Activated T-cell treated with anti-CD3 and anti-CD28 coated beads, Interleukin-2, amount 50 U/mL, for 4 hours (primary cell): ENCODE results near the gene LYPD6B. TPM values are rescaled to one million over a fixed set of nuclear protein-coding genes. Genes with fewer than 3 reads are reported as not detected.
"Not testable (repeated sequence)": the region's sequence is repeated elsewhere in the genome, so short reads cannot be mapped to it uniquely, and the experiment has no call there.

Source experiments
- ATAC-seq, 2 donors: fragments of 200-7000 bp; cut with Tn5 transposase; one replicate each; pipeline ENCODE4 v1.10.0; 2021
- DNase-seq: peaks from one replicate; pipeline ENCODE4 v3.0.0-alpha.2; 2020
- H3K27me3 Mint-ChIP-seq: one replicate; pipeline ENCODE4 v1.8.0; 2021; ENCODE audit warnings: low read depth, mixed read lengths
- H3K36me3 Mint-ChIP-seq: one replicate; pipeline ENCODE4 v1.8.0; 2022; ENCODE audit warnings: mixed read lengths; ENCODE audit not compliant: insufficient read depth
- H3K4me1 Mint-ChIP-seq: one replicate; pipeline ENCODE4 v1.8.0; 2021; ENCODE audit warnings: low read depth, mixed read lengths
- H3K4me3 Mint-ChIP-seq: one replicate; pipeline ENCODE4 v1.8.0; 2021; ENCODE audit warnings: mild to moderate bottlenecking, moderate library complexity, mixed read lengths
- H3K9me3 Mint-ChIP-seq: one replicate; pipeline ENCODE4 v1.8.0; 2021; ENCODE audit warnings: mixed read lengths
- total RNA-seq, 3 donors: library from RNA; stranded (reverse); gene quantifications; one replicate each; pipeline ENCODE4 v1.2.1, GENCODE V29; 2021

LYPD6B gene
- total RNA-seq, 3 donors from 2014 or later, result not detected

DNA sequence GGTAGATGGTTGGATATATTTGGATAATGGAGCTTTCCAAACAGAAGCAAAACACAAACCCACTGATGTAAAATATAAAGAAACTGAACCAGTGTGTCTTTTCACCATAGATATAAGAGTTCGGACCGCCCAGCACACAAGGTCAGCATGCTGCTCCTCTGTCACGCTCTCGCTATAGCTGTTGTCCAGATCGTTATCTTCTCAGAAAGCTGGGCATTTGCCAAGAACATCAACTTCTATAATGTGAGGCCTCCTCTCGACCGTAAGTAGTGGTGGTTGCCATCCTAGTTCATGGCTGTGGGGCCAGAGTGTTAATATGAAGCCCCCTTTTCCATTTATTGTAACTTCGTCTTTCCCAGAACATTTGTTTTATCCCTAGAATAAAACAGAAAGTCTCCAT lies 166.6 kb downstream of the LYPD6B start:
- DNase-seq (no peak), ATAC-seq (no peak)
- Mint-ChIP-seq H3K36me3 (no peaks in the 10 kb centered on the region), H3K27me3 (peaks cover 3% of the 10 kb centered on the region), H3K4me1 (no peaks in the 10 kb centered on the region), H3K4me3 (no peak overlapping the region), H3K9me3 (no peaks in the 10 kb centered on the region)

DNA sequence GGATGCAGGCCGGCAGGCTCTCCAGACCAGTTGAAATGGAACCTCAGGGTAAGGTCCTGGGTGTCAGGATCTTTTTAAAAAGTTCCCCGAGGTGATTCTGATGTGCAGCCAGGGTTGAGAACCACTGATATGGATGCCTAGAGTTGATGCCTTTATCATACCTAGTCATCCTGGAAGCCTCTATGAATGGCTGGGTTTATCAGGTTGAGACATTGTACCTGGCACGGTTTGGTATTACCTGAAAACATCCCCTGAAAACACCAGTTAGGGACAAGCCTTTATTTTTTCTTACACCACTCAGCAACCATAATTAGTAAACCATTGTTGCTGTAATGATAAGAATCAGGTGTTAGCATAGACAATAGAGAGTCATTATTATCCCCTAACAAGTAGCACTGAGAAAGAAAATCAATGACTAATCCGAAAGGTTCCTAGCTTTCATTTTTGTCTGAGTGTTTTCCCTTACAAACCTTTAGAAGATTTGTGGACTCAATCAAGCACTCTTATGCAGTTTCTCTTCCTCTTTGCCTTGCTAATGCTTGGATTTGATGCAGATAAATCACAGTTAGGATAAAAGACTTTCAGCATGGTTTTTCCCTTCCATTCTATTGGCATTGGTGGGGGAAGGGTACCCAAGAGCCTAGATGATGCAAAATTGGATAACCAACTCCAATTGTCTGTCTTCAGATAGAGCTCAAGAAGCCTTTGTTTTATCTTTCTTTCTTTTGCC lies 175.4 kb downstream of the LYPD6B start:
- Mint-ChIP-seq H3K36me3 (no peaks in the 10 kb centered on the region), H3K4me1 (no peaks in the 10 kb centered on the region), H3K27me3 (peaks cover 3% of the 10 kb centered on the region), H3K9me3 (no peaks in the 10 kb centered on the region), H3K4me3 (no peak overlapping the region)
- no peak for DNase-seq
- no peak for ATAC-seq

DNA sequence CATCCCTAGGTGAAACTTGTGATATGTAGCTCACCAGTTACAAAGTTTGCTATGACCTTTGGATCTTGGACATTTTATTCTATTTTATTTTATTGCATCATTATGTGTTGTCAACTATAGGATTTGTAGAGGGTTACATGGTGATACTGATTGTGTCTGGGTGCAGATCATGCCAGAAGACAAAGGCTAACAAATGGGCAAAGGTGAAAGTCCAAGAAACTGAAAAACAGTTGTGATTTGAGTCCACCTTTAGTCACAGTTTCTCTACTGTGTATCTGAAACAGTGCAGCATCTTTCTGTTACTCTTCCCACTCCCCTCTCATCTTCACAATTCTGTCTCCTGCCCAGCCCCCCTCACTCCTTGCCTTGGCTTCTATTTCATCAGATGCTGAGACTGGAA lies 180.0 kb downstream of the LYPD6B start:
- peaks cover 1% of the 10 kb centered on the region for H3K27me3 Mint-ChIP-seq
- H3K4me3 Mint-ChIP-seq, result no peak overlapping the region
- H3K4me1 Mint-ChIP-seq, result no peaks in the 10 kb centered on the region
- no peak for ATAC-seq
- no peaks in the 10 kb centered on the region for H3K36me3 Mint-ChIP-seq
- H3K9me3 Mint-ChIP-seq, result no peaks in the 10 kb centered on the region
- DNase-seq, result no peak

DNA sequence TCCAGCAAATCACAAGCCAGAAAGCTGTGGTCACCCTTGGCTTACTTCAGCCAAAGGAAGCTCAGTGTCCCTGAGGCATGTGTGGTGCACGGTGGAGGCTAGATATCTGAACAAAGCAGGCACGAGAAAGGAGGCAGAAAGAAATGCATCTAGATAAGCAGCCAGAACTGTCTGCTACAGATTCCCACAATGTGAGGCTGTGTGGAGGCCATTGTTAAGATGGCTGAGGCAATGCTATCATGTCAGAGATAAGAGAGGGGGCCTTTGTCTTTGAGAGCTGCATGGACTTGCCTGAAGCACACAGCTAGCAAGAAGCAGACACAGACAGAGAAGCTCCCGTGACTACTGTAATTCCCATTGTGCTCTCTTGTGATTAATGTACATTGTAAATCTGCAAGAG lies 181.4 kb downstream of the LYPD6B start:
- Mint-ChIP-seq H3K4me1 (no peaks in the 10 kb centered on the region), H3K9me3 (no peaks in the 10 kb centered on the region), H3K27me3 (peaks cover 4% of the 10 kb centered on the region), H3K36me3 (no peaks in the 10 kb centered on the region), H3K4me3 (no peak overlapping the region)
- no peak for DNase-seq
- no peak for ATAC-seq

DNA sequence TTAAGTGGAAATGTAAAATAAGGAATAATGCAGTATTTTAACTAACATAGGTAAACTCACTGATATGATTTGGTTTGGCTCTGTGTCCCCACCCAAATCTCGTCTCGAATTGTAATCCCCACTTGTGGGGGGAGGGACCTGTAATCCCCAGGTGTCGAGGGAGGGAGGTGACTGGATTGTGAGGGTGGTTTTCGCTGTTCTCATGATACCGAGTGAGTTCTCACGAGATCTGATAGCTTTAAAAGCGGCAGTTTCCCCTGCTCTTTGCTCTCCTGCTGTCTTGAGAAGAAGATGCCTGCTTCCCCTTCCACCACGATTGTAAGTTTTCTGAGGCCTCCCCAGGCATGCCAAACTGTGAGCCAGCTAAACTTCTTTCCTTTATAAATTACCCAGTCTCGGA lies 182.5 kb downstream of the LYPD6B start:
- H3K36me3 Mint-ChIP-seq, result no peaks in the 10 kb centered on the region
- DNase-seq, result no peak
- no peaks in the 10 kb centered on the region for H3K9me3 Mint-ChIP-seq
- no peak for ATAC-seq
- H3K27me3 Mint-ChIP-seq, result peaks cover 7% of the 10 kb centered on the region
- H3K4me3 Mint-ChIP-seq, result no peak overlapping the region
- H3K4me1 Mint-ChIP-seq, result no peaks in the 10 kb centered on the region

DNA sequence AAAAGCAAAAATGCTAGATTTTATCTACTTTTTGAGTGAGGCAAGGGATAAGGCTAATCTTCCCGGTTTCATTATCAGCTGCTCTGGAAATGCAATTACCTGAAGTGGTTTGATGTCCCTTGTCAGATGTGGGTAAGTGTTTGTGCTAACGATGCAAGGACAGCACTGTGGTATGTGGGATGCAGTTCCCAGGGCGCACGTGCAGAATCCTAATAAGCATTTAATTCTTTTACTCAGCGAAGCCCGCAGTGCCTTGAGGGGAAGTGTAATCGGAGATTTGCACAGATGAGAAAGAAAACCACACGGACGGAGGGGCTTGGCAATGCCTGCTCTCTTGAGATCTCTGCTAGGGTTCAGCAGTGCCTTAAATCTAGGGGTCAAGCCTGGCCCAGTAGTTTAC lies 183.4 kb downstream of the LYPD6B start:
- ATAC-seq (no peak), DNase-seq (no peak)
- peaks cover 7% of the 10 kb centered on the region for H3K27me3 Mint-ChIP-seq
- H3K9me3 Mint-ChIP-seq, result no peaks in the 10 kb centered on the region
- no peak overlapping the region for H3K4me3 Mint-ChIP-seq
- no peaks in the 10 kb centered on the region for H3K4me1 Mint-ChIP-seq
- H3K36me3 Mint-ChIP-seq, result no peaks in the 10 kb centered on the region

DNA sequence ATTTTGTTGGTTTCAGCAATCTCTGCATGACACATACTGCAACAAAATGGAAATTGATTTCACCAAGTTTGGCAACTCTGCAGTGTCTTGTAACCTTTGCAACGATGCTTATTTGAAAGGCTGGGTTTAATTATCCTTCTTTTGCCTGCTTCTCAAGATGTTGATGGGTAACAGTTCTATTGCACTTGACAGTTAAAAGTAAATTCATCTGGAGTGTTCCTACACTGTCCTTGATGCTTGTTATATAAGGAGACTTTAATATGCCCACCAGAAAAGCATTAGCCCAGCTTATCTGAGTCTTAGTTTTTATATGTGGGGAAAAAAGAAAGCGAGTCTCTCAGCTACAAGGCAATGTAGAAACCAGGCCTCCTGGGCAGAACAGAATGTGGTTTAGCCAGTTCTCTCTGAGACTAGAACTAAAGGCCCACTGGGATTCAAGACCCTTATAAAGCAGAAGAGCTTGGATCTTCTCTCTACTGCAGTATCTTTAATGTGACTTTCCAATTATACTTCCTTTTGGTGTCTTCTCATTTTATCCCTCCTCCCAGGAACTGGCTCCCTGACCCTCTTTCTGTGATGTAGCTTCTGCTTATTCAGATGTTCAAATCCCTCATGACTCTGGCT lies 185.1 kb downstream of the LYPD6B start:
- Mint-ChIP-seq H3K4me3 (no peak overlapping the region), H3K9me3 (no peaks in the 10 kb centered on the region), H3K27me3 (peaks cover 15% of the 10 kb centered on the region), H3K4me1 (no peaks in the 10 kb centered on the region), H3K36me3 (no peaks in the 10 kb centered on the region)
- DNase-seq (no peak), ATAC-seq (no peak)

DNA sequence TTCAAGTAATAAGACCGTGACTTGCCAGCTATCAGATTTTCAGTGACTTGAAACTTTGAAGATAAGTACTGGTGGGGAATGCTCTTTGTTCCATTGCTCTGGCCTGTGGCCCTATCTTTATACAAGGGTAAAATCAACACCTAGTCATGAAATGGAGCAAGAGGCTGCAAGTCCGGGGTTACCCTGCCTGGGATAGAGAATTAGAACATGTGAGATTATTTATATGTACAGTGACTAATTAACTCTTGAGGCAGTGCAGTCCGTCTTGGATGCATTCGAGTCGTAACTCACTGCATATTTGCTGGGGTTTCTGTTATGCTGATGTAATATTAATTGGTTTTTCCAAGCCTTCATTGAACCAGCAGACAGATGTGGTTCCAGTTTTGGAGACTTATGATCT lies 186.0 kb downstream of the LYPD6B start:
- ATAC-seq, result no peak
- peaks cover 18% of the 10 kb centered on the region for H3K27me3 Mint-ChIP-seq
- H3K36me3 Mint-ChIP-seq, result no peaks in the 10 kb centered on the region
- no peak for DNase-seq
- no peaks in the 10 kb centered on the region for H3K4me1 Mint-ChIP-seq
- H3K9me3 Mint-ChIP-seq, result no peaks in the 10 kb centered on the region
- no peak overlapping the region for H3K4me3 Mint-ChIP-seq

DNA sequence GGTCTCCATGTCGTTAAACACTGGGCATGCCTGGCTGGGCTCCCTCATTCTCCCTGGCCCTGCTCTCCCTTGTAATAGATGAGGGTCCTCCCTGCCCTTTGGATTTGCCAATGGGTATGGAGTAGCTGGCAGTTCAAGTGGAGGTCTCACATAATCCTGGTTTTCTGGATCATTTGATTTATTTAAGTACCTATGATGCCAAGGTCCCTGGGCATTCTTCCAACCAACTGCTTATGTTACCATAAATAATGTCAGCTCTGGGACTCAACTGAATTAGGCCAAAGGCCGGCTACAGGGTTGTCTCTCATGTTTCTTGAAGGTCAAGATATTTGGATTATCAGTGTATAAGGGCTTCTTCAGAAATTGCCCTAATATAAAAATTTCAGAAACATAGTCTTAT lies 186.9 kb downstream of the LYPD6B start:
- DNase-seq (no peak), ATAC-seq (no peak)
- no peak overlapping the region for H3K4me3 Mint-ChIP-seq
- H3K27me3 Mint-ChIP-seq, result peaks cover 18% of the 10 kb centered on the region
- no peaks in the 10 kb centered on the region for H3K4me1 Mint-ChIP-seq
- no peaks in the 10 kb centered on the region for H3K9me3 Mint-ChIP-seq
- no peaks in the 10 kb centered on the region for H3K36me3 Mint-ChIP-seq

DNA sequence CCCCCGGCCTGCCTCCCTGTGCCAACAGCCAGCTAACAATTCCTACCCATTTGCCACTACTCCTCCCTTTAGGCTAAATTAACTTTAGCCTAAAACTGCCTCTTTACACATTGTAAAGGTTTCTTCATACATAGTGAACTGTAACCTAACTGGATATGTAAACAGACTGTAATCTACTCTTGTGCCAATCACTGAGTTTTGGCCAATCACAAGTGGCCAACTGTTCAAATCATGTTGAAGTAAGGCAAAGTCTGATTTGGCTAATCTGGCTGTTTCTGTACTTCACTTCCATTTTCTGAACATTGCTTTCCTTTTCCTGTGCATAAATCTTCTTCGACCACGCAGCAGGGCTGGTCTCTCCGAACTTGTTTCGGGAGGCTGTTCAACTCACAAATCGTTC lies 188.3 kb downstream of the LYPD6B start:
- no peaks in the 10 kb centered on the region for H3K4me1 Mint-ChIP-seq
- no peaks in the 10 kb centered on the region for H3K36me3 Mint-ChIP-seq
- no peak overlapping the region for H3K4me3 Mint-ChIP-seq
- DNase-seq, result no peak
- peaks cover 18% of the 10 kb centered on the region for H3K27me3 Mint-ChIP-seq
- no peak for ATAC-seq
- no peaks in the 10 kb centered on the region for H3K9me3 Mint-ChIP-seq

DNA sequence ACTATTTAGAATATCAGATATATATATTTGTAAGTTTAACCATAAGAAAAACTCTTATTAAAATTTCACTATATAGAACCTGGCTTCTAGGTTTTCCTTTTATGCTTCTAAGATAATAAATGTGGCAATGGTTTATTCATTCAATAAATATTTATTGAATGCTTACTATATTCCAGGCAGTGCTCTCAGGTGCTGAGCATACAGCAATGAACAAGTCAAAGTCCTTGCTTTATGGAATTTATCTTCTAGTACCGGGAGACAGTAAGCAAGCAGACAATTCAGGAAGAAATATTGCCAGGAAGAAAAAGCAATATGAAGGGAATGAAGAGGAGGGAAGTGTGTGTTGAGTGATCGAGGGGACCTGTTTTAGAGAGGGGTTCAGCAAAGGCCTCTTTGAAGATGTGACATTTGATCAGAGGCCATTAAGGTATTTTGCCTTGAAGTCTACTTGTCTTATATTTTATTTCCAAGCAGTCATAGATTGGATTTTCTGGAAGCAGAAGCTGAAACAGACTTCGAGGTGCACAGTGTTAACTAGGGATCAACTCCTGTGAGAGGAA lies 197.4 kb downstream of the LYPD6B start:
- H3K4me1 Mint-ChIP-seq, result no peaks in the 10 kb centered on the region
- H3K27me3 Mint-ChIP-seq, result peaks cover 4% of the 10 kb centered on the region
- no peaks in the 10 kb centered on the region for H3K36me3 Mint-ChIP-seq
- H3K4me3 Mint-ChIP-seq, result no peak overlapping the region
- DNase-seq, result no peak
- H3K9me3 Mint-ChIP-seq, result peaks cover 6% of the 10 kb centered on the region
- ATAC-seq, result no peak

DNA sequence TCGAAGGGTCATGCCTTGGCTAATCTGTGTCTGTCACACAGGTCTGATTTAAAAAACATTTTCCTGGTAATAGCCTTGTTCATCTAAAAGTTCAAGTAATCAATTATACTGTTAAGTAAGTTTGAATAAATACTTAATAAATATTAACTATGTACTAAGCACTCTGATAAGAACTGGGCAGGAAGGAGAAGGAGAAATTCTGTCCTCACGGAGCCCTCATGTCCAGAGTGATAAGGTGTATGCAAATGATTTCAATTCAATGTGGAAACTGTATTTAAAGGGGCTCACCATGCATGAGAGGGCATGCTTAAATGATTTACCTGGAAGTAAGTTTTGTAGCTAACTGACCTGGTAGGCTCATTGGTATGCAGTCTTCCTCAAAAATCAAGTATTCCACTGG lies 197.9 kb downstream of the LYPD6B start:
- H3K27me3 Mint-ChIP-seq, result peaks cover 4% of the 10 kb centered on the region

DNA sequence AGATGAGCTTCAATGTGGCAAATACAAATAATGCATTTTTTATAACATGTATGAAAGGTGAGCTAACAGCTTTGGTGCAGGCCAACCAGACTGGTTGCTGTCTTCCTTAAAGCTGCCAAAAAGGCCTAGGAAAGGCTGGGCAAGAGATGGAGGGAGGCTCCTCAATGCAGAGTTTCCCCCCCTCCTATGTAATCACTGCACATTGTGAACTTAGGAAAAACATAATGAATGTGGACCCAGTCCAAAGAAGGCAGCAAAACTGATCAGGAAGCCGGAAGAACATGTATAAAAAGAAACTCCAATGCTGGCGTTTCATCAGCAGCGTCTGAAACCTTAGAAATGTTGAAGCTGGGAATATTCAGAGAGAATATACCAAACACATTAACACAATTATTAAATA lies 207.7 kb downstream of the LYPD6B start:
- H3K36me3 Mint-ChIP-seq, result no peaks in the 10 kb centered on the region

More for the DNA sequence above, 197.9 kb downstream of the LYPD6B start:
- no peak for ATAC-seq
- no peaks in the 10 kb centered on the region for H3K36me3 Mint-ChIP-seq
- H3K4me3 Mint-ChIP-seq, result no peak overlapping the region
- DNase-seq, result no peak
- H3K4me1 Mint-ChIP-seq, result no peaks in the 10 kb centered on the region
- H3K9me3 Mint-ChIP-seq, result peaks cover 6% of the 10 kb centered on the region

DNA sequence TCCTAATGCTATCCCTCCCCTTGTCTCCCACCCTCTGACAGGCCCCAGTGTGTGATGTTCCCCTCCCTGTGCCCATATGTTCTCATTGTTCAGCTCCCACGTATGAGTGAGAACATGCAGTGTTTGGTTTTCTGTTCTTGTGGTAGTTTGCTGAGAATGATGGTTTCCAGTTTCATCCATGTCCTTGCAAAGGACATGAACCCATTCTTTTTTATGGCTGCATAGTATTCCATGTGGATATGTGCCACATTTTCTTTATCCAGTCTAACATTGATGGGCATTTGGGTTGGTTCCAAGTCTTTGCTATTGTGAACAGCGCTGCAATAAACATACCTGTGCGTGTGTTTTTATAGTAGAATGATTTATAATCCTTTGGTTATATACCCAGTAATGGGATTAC lies 212.9 kb downstream of the LYPD6B start:
- not testable (repeated sequence) for H3K4me1 Mint-ChIP-seq, DNase-seq, H3K36me3 Mint-ChIP-seq, H3K27me3 Mint-ChIP-seq, ATAC-seq, H3K4me3 Mint-ChIP-seq
- H3K9me3 Mint-ChIP-seq, result peaks cover 26% of the 10 kb centered on the region

More for the DNA sequence above, 207.7 kb downstream of the LYPD6B start:
- Mint-ChIP-seq H3K27me3 (no peaks in the 10 kb centered on the region), H3K4me3 (no peak overlapping the region), H3K4me1 (no peaks in the 10 kb centered on the region), H3K9me3 (peaks cover 3% of the 10 kb centered on the region)
- ATAC-seq (no peak), DNase-seq (no peak)

DNA sequence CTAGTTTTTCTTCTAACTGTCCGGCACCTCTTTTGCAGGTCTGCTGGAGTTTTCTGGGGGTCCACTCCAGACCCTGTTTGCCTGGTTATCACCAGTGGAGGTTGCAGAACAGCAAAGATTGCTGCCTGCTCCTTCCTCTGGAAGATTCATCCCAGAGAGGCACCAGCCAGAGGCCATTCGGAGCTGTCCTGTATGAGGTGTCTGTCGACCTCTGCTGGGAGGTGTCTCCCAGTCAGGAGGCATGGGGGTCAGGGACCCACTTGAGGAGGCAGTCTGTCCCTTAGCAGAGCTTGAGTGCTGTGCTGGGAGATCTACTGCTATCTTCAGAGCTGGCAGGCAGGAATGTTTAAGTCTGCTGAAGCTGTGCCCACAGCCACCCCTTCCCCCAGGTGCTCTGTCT lies 218.4 kb downstream of the LYPD6B start:
- Mint-ChIP-seq H3K27me3 (peaks cover 12% of the 10 kb centered on the region), H3K9me3 (peaks cover 23% of the 10 kb centered on the region)
- not testable (repeated sequence) for H3K4me3 Mint-ChIP-seq, DNase-seq, H3K4me1 Mint-ChIP-seq, H3K36me3 Mint-ChIP-seq, ATAC-seq
